ENCODE data around the gene DCN. TPM values are rescaled to one million over a fixed set of nuclear protein-coding genes. Genes with fewer than 3 reads are reported as not detected.

Gene DCN
- total RNA-seq, 1 donor from 2014 or later, result 32.6 TPM

DNA sequence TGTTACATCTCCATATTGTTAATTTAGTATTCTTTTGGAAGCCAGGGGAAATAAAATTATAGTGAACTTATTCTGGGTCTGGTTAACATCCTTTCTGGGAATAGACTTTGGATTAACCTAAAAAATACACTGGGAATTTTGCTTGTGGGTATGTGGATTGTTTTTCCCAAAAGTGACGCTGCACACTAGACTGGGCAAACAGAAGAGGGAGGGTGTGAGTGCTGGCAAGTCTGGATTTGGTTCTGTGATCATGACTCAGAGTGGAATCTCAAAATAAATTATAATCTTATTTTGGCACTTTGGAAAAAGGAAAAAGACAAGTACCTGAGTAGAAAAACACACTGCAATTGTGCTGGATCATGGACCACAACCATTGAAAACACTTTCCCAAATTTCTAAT is 56.1 kb downstream of the DCN start:
- H3K36me3 ChIP-seq (ENCODE audit: control insufficient read depth, insufficient read depth, low read length), result no peaks in the 10 kb centered on the region
- H3K27me3 ChIP-seq (ENCODE audit: control insufficient read depth, insufficient read depth, low read length), result no peaks in the 10 kb centered on the region
- no peak overlapping the region for H3K4me3 ChIP-seq (ENCODE audit: low read depth, low read length)
- FAIRE-seq (no peak), DNase-seq (ENCODE audit: low read depth) (peak; percentile 75)
- TF ChIP-seq, protein P1, sequence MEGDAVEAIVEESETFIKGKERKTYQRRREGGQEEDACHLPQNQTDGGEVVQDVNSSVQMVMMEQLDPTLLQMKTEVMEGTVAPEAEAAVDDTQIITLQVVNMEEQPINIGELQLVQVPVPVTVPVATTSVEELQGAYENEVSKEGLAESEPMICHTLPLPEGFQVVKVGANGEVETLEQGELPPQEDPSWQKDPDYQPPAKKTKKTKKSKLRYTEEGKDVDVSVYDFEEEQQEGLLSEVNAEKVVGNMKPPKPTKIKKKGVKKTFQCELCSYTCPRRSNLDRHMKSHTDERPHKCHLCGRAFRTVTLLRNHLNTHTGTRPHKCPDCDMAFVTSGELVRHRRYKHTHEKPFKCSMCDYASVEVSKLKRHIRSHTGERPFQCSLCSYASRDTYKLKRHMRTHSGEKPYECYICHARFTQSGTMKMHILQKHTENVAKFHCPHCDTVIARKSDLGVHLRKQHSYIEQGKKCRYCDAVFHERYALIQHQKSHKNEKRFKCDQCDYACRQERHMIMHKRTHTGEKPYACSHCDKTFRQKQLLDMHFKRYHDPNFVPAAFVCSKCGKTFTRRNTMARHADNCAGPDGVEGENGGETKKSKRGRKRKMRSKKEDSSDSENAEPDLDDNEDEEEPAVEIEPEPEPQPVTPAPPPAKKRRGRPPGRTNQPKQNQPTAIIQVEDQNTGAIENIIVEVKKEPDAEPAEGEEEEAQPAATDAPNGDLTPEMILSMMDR (IDR thresholded peaks at IDR 0.05; ENCODE audit: insufficient read depth, low read length, severe bottlenecking), result no peak

DNA sequence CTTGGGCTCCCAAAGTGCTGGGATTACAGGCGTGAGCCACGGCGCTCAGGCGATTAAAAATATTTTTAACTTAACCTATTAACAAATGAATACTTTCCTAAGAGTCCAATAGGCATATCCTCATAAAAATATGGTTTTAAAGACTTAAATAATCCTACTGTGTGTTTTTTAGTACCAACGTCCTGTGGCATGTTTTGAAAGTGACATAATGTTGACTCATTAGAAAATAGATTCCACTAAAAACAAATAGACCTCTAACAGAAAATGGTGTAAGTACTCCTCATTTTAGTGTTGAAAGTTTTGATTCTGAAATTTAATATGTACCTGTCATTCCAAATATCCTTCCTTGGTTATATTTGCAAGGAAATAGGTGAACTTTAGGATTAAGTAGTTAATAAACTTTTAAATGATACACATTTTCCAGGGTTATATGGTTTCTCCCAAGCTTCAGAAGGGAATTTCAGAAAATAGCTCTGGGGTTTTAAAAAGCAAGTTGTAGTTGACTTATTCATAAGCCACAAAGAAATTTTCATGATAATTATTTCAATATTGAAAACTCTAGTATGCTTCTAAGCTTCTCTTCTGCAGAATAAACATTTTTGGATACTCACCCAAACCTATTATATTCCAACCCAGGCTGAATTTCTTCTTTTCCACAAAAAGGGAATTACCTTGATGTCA is 59.2 kb downstream of the DCN start:
- peak; percentile 60 for DNase-seq (ENCODE audit: low read depth)
- Histone ChIP-seq H3K27me3 (ENCODE audit: control insufficient read depth, insufficient read depth, low read length) (no peaks in the 10 kb centered on the region), H3K36me3 (ENCODE audit: control insufficient read depth, insufficient read depth, low read length) (no peaks in the 10 kb centered on the region), H3K4me3 (ENCODE audit: low read depth, low read length) (no peak overlapping the region)
- FAIRE-seq, result no peak
- TF ChIP-seq, protein P1 (IDR thresholded peaks at IDR 0.05; ENCODE audit: insufficient read depth, low read length, severe bottlenecking), result no peak

DNA sequence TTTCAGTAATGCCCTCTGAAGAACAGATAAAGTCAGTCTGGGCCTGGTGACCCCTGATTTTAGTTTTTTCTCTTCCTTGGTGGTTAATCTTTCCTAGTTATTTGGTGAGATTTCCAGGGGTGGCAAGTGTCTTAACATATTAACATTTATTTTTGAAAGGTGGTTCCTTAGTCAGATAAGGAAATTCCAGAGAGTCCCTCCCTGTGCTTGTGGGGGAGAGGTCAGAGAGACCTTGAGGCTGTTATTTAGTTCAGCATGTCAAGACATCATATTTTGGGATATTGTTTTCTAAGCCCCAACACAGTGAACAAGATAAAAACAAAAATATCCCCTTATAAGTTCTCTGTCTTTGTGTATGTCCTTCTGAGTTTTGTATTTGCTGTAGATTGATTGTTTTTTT is 61.8 kb downstream of the DCN start:
- no peak for DNase-seq (ENCODE audit: low read depth)
- H3K36me3 ChIP-seq (ENCODE audit: control insufficient read depth, insufficient read depth, low read length), result no peaks in the 10 kb centered on the region
- H3K4me3 ChIP-seq (ENCODE audit: low read depth, low read length), result no peak overlapping the region
- no peaks in the 10 kb centered on the region for H3K27me3 ChIP-seq (ENCODE audit: control insufficient read depth, insufficient read depth, low read length)
- no peak for FAIRE-seq
- TF ChIP-seq, protein P1 (IDR thresholded peaks at IDR 0.05; ENCODE audit: insufficient read depth, low read length, severe bottlenecking), result no peak

DNA sequence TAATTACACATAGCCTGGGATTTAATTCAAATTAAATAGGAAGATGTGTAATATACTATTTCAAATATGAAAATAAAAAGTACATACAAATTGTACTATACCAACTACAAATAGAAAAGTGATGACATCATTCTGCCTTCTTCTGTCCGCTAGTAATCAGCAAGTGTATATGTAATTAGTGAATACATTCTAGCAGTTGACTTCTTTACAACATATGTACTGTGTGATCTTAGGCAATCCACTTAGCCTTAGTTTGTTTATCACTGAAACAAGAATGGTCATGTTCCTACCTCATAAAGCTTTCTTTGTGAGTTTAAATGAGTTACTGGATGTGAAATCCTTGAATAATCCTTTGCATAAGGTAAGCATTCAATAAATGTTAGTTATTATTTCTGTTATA is 63.5 kb downstream of the DCN start:
- TF ChIP-seq, protein P1 (IDR thresholded peaks at IDR 0.05; ENCODE audit: insufficient read depth, low read length, severe bottlenecking), result no peak
- FAIRE-seq, result no peak
- peak; percentile 87 for DNase-seq (ENCODE audit: low read depth)
- H3K27me3 ChIP-seq (ENCODE audit: control insufficient read depth, insufficient read depth, low read length), result no peaks in the 10 kb centered on the region
- H3K36me3 ChIP-seq (ENCODE audit: control insufficient read depth, insufficient read depth, low read length), result no peaks in the 10 kb centered on the region
- no peak overlapping the region for H3K4me3 ChIP-seq (ENCODE audit: low read depth, low read length)

DNA sequence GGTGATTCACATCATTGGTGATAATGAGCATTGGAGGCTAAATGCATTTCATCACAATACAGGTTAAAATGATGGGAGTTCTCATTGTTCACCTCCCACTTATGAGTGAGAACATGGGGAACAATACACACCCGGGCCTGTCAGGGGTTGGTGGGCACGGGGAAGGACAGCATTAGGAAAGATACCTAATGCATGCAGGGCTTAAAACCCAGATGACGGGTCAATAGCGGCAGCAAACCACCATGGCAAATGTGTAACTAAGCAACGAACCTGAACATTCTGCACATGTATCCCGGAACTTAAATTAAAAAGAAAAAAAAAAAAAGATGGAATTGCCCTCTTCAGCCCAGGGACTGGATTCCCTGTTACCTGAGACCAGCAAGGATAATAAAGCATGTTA is 69.0 kb downstream of the DCN start:
- no peak for FAIRE-seq
- Histone ChIP-seq H3K27me3 (ENCODE audit: control insufficient read depth, insufficient read depth, low read length) (no peaks in the 10 kb centered on the region), H3K4me3 (ENCODE audit: low read depth, low read length) (no peak overlapping the region), H3K36me3 (ENCODE audit: control insufficient read depth, insufficient read depth, low read length) (no peaks in the 10 kb centered on the region)
- TF ChIP-seq, protein P1 (IDR thresholded peaks at IDR 0.05; ENCODE audit: insufficient read depth, low read length, severe bottlenecking), result no peak
- no peak for DNase-seq (ENCODE audit: low read depth)
